Coronary artery (tissue), 2 donors: ENCODE measurements around the gene CBY2.

Experiments
- DNase-seq: peaks from one replicate; pipeline ENCODE4 v3.0.0-alpha.2; 2017; ENCODE audit warnings: low spot score
- H3K27ac ChIP-seq, 2 donors: fragments of 200-600 bp; sonication (generic); one replicate each; pipeline ENCODE4 v1.5.1; 2016 to 2019
- H3K4me3 ChIP-seq: fragments of 200-600 bp; sonication (generic); 2 replicates; pipeline ENCODE4 v1.5.1; 2016; ENCODE audit warnings: mild to moderate bottlenecking, moderate library complexity
- TF ChIP-seq, protein P1 (sequence below): fragments of 200-600 bp; sonication (generic); IDR thresholded peaks from one replicate; pipeline ENCODE4 v1.5.1; 2019; ENCODE audit warnings: antibody characterized with exemption

The CBY2 gene

DNA sequence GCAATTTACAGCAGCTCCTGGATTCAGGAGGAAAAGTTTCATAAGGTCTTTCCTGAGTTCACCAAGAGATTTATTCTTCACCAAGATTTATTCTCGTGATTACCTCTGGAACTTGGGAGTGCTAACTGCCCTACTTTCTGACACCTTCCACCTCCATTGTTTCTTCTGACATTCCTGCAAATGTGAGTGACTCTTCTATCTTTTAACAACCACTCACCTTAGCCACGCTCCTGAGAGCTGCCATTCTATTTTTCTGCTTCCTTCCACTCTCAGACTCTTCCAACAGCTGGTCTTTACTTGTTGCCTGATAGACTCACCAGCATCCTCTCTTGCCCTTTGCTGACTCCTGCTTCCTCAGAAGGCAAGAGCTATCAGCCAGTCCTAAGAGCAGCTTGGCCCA is 11.5 kb upstream of the CBY2 start:
- no peak overlapping the region for H3K27ac ChIP-seq
- no peak overlapping the region for H3K4me3 ChIP-seq
- no peak for DNase-seq
- TF ChIP-seq, protein P1, sequence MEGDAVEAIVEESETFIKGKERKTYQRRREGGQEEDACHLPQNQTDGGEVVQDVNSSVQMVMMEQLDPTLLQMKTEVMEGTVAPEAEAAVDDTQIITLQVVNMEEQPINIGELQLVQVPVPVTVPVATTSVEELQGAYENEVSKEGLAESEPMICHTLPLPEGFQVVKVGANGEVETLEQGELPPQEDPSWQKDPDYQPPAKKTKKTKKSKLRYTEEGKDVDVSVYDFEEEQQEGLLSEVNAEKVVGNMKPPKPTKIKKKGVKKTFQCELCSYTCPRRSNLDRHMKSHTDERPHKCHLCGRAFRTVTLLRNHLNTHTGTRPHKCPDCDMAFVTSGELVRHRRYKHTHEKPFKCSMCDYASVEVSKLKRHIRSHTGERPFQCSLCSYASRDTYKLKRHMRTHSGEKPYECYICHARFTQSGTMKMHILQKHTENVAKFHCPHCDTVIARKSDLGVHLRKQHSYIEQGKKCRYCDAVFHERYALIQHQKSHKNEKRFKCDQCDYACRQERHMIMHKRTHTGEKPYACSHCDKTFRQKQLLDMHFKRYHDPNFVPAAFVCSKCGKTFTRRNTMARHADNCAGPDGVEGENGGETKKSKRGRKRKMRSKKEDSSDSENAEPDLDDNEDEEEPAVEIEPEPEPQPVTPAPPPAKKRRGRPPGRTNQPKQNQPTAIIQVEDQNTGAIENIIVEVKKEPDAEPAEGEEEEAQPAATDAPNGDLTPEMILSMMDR: no peak

DNA sequence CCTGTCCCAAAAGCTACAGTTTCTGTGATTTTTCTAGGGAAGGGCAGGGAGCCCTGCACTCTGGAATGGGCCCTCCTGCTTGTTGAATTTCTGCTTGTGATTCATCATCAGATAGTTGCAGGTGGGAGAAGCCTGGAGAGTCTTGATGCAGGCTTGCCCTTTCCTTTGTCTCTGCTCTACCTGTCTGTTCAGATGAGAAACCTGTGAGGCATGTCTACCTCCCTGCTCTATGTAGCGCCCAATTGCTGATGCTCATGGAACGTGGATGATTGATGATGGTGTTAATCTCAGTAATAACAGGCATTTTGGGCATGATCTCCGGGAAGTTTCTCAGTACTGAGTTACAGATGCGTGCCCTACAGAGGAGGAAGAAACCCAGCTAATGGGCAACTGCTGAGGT is 10.9 kb upstream of the CBY2 start:
- TF ChIP-seq, protein P1: no peak
- Histone ChIP-seq H3K27ac (no peak overlapping the region), H3K4me3 (no peak overlapping the region)
- no peak for DNase-seq

DNA sequence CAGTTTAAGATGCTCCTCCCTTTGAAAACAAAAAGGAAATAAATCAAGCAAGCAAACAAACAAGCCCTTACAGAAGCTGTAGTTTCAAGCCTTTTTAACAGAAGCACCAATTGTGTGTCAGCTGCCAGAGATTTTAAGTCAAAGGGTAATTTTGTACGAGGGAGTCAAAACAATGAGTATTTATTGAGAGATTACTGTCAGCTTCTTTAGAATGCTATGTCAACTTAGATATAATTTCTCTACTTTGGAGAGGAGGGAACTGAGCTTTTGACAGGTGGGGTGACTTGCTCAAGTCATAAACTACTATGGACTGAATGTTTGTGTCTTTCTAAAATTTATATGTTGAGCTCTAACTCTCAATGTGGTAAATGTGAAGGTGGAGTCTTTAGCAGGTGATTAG is 10.5 kb upstream of the CBY2 start:
- no peak for DNase-seq
- H3K4me3 ChIP-seq: no peak overlapping the region
- no peak overlapping the region for H3K27ac ChIP-seq
- TF ChIP-seq, protein P1: no peak

DNA sequence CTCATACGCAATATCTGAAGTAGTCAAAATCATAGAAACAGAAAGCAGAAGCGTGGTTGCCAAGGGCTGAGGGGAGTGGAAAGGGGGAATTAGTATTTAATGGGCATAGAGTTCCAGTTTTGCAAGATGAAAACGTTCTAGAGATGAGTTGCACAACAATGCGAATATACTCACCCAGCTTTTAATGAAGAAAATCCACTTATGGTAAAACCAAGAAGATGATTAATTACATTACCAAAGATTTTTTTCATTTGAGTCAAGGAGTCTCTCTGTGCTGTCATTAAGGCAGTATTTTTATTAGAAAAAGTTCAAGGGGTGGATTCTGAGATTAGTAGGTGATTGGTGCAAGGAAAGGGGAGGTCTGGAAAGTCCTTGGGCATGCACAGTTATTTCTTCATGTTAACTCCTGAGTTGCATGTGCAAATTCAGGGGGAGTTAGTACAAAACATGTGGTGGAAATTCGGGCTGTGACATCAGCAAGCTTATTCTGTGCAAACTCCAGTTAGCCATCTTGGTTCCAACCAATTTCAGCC is 6.9 kb upstream of the CBY2 start:
- TF ChIP-seq, protein P1: no peak
- DNase-seq: no peak
- no peak overlapping the region for H3K27ac ChIP-seq
- H3K4me3 ChIP-seq: no peak overlapping the region

DNA sequence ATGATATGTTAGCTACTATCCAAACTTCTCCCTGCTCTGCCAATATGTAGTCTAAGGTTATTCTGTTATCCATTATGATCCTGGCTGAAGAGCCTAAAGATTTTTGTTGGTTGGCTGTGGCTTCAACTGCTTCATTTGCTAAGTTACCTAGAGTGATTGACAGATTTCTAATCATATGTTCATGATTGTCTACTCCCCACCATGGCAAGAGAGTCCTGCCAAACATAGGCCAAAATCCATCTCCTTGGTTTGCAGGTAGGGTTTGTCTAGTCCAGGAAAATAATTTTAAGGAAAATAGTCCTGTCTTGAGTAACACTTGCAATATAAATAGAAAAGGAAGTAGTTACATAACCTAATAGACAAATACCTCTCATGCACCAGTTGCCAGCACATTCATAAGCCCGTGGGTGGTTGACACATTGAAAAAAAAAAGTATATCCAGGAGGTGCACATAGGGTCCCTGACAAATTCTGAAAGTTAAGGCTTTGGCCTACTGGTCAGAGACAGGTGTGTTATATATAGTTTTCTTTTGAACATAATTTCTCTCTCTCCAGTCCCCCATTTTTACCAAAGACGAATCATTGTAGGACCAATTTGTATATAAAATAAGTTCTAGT is 5.4 kb upstream of the CBY2 start:
- Histone ChIP-seq H3K27ac (no peak overlapping the region), H3K4me3 (no peak overlapping the region)
- TF ChIP-seq, protein P1: no peak
- no peak for DNase-seq

DNA sequence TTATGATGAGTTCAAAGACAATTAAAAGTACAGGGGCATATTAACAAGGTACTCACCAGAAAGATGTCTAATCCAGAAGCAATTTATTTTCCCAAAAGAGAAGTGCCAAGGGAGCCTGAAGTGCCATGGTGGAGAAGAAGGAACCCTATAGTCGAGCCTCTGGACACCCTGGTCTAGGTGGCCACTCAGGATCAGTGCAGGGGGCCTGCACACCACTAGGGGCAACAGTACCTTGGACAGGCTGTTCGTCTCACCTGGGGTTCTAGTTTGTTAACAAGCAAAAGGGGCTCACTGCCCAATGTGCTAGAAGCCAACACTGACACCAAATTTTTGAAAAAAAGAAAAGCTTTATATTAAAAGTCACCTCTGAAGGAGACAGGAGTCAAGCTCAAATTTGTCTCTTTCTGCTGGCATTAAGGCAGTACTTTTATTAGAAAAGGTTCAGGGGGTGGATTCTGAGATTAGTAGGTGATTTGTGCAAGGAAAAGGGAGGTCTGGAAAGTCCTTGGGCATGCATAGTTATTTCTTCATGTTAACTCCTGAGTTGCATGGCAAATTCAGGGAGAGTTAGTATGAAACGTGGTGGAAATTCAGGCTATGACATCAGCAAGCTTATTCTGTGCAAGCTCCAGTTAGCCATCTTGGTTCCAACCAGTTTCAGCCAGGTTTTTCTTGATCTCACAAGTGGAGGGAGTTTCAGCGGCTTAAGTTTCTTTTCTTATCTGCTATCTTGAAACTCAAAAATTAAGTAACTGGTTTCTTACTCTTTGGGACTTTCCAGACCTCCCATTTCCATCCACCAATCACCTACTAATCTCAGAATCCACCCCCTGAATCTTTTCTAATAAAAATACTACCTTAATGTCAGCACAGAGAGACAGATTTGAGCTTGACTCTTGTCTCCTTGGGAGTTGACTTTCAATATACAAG is 884 bp upstream of the CBY2 start:
- no peak overlapping the region for H3K27ac ChIP-seq
- TF ChIP-seq, protein P1: no peak
- DNase-seq: no peak
- H3K4me3 ChIP-seq: no peak overlapping the region
